ENCODE results near the gene HACD2.

HACD2 gene

DNA sequence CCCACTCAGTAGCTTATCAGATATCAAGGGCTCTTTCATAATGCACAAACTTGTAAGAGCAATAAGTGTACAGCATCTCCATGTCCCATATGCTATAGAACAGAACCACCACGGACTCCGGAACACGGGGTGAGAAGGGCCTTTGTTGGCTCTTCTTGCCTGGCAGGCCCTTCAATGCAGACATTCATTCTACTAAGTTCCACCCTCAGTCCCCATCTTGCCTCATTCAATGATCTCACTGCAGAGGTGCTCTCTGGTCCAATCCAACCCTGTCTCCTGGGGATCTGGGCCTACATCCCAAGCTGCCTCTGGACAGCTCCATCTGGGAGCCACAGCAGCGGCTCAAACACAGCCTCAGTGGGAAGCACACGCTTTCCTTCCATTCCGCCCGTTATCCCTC is 16.8 kb downstream of the HACD2 start:
- DNase-seq: no peak

DNA sequence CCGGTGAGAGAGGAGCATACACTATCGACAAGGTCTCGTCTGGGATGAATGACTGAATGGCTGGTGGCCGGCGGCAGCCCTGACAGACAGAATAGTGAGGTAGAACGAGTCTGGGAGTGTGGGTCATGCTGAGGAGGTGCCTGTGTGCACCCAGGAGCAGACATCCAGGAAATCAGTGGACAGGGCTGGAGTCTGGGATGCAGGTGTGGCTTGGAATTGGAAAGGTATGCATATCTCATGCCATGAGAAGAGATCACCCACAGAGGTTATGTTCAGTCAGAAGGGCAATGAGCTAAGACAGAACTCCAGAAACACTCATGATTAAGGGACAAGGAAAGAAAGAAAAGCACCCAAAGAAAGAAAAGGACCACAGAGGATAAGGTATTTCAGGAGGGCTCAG is 20.8 kb downstream of the HACD2 start:
- DNase-seq: no peak

GRCh38 chr3:123562547-123562946 is 22.3 kb downstream of the HACD2 start:
- DNase-seq: no peak

DNA sequence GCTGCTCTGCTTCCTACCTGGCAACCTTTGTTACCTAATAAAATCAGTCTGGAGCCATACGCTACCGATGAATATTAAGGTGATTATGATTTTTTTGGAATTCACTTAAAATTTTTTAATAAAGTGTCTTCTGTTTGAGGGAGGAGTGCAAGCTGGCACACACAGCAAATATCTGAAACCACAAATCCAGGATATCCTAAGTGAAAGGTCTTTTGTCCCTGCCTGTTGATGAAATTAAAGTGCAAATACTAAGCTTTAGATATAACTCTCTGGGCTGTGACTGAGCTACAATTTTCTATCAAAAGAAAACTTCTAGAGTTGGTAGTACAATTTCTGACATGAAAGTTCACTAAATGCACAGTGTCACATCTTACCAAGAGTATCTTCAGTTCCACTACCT is 23.7 kb downstream of the HACD2 start:
- DNase-seq: no peak

- peak; percentile 22 for DNase-seq
Measured at GRCh38 chr3:123559040-123559861, 25.6 kb downstream of the HACD2 start.

DNA sequence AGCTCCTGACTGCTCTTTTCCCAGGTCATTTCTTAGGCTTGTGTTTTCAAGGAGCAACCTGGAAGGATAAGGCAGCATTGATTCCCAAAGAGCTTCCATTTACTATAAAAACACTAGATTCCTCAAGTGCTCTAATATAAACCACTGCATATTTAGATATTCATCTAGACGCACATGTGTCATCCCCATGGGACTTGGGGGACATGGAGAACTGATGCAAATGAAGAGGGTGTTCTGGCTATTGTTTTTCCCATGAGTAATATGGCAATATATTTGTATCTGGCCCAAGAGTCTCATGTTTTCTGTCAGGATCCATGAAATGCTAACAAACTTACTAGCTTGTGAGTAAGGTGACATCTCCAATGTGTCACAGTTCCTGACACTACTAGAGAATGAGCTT is 31.3 kb downstream of the HACD2 start:
- DNase-seq: no peak

- DNase-seq: no peak
Measured at GRCh38 chr3:123552768-123553167, 32.1 kb downstream of the HACD2 start.

DNA sequence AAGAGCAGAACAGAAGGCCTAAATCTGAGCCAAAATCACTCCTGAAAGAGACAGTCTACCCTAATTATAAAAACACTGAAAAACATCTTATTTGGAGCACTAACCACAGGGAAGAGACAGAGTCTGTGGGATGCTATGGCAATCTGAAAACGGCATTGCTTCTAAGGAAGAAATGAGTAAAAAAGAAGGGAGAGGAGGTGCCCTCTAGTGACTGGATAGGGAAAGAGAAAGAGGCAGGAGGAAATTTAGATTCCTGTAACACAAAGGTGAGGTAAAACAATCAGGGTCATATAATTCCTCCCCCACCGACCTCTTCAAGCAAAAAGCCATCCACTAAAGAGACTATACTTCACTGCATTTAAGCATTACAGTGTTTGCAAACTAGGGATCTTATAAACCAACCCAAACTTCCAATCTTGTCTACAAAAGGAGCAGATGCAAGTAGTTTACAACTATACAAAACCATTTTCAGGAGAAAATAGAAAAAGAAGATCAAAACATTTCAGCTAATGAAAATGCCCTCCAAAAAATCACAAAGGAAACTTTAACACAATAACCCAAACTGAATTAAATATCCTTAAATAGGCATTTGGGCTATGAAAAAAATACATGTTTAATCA is 32.6 kb downstream of the HACD2 start:
- no peak for DNase-seq

DNA sequence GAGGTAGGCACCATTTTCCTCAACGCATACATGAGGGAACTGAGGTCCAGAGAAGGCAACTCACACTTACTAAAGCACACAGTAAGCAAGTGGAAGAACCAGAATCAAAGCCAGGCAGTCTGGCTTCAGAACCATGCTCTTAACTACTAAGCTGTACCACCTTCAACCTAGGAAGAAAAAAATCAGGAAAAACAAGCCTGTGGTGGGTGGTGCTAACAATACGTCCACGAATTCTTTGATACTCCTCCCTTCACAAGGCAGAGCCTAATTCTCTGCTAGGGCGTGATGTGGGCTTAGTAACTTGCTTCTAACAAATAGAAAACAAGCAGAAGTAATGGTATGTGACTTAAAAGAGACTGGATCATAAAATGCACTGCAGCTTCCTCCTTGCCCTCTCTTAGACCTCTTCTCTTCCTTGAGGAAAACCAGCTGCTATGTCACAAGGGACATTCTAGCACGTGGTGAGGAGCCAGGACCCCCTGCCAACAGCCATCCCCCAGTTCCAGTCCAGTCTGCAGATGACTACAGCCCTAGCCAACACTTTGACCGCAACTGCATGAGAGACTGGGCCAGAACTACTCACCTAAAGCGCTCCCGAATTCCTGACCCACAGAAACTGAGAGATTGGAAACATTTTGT is 36.9 kb downstream of the HACD2 start:
- no peak for DNase-seq

- no peak for DNase-seq
Measured at GRCh38 chr3:123546133-123546755, 38.6 kb downstream of the HACD2 start.

DNA sequence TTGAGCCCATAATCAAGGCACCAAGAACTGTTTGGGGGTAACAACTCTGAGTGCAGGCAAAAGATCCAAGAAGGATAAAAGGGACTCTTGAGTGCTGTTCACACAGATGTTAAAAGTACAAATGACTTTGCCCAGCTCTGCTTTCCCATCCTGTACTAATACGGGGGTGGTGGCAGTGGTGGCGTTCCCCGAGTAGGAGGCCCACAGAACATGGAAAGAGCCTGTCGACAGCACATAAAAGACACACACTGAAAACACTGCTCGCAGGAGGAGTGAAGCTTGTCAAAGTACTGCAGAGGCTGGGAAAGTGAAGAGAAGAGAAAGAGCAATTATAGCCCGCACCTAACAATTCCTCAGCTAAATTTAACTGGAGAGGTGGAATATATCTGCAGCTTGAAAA is 40.9 kb downstream of the HACD2 start:
- no peak for DNase-seq

- no peak for DNase-seq
Measured at GRCh38 chr3:123540285-123540684, 44.6 kb downstream of the HACD2 start.

DNA sequence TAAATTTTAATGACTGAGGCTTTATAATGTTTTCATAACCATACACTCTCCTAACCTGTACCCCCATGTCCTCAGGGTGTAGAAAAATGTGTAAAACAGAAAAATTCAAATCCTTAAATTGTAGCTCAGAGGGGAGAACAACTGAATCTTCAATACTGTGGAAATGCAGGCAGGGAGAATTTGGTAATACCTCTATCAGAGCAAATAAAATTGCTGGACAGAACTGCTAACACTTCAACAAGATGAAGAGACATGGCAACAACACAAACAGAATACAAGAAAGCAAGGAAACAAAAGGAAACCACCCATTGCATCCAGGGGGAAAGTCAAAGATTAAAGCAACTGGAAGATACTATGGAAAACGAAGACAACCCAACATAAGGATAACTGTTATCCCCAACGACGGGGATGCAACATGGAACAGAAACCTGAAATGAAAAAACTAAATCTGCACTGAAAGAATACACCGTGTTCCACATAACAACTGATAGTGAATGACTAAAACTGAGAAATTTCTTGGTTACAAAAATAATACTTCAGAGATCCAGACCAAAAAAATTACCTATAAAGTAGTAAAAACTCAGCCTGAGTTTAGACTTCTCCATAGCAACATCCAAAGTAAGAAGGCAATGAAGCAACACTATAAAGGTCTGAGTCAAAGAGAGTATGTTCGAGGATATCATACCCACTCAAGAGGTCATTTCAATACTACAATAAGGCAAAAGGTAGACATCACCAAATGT is 48.5 kb downstream of the HACD2 start:
- DNase-seq: no peak

GRCh38 chr3:123535580-123535979 is 49.3 kb downstream of the HACD2 start:
- DNase-seq: no peak

- DNase-seq: no peak
Measured at GRCh38 chr3:123534264-123534663, 50.6 kb downstream of the HACD2 start.

DNA sequence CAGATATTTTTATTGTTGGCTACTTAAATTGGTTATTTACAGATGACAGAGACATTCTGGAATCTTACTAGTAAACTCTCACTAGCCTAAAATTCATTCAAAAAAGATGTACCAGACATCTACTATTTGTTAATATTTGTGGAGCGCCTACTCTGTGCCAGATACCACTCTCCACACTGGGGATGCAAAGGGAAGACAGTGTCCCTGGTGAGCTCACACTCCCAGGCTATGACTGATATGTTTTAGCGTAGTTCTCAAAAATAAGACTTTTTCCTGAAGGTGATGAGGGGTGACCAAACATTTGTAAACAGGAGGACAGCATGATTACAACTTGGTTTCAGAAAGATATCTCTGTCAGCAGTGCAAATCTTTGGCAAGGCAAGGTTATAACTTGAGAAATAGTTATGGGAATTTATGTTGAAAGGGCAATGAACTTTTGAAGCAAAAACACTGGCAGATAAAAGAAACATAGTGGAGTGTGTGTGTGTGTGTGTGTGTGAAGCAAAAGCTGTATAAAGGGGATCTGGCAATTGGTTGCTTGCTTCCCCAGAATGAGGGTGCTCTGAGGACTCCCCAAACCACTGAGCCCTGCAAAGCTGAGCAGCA is 51.2 kb downstream of the HACD2 start:
- DNase-seq: no peak

DNA sequence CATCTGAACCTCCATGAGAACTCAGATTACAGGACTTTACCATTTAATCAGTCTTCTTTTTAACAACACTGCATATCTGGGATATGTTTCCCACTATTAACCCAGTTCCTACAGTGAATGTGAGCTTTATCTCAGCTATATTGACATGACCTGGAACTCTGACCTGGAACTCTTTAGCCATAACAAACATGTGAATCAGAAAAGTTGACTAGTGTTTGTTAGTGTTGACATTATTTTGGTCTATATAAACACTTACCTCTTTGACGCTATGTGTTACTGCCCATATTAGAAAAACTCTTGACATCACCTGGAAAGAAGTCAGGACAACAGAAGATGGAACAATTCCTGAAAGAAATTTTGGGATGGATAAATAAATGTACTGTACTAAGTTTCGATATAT is 56.7 kb downstream of the HACD2 start:
- no peak for DNase-seq

- no peak for DNase-seq
Measured at GRCh38 chr3:123527046-123527445, 57.8 kb downstream of the HACD2 start.

DNA sequence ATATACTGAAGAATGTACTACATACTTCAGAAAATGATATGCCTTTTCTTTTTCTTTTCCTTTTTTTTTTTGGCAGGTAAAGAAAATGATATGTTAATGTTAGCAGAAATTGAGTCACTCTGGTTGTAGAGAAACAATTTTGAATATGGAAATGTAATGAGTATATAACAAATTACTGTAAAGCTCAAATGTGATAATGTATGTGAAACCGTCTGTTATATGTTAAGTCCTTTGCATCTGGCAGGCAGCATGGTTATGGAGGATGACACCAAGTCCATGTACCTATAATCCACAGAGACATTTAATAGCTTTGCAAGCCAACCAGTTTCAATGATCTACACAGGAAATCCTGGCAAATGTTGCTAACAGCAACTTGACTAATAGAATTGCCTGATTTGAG is 58.4 kb downstream of the HACD2 start:
- DNase-seq: no peak

DNA sequence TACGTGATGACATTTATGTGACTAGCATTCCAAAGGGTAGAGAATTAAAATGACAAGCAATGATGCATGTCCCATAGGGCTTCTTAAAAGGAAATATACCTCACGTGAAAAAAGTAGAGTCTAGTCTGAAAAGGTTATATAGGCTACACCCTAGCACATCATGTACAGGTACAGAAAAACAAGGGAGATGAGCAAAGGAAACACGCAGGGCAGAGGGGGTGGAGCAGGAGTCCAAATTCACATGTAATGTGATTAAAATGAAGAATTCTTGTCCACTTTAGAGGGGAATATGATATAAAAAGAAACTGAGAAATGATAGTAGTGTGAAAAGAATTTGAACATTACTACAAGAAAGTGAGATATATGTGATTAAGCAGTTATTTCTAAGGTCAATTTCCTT is 59.4 kb downstream of the HACD2 start:
- DNase-seq: no peak

GRCh38 chr3:123524981-123525380 is 59.9 kb downstream of the HACD2 start:
- no peak for DNase-seq

DNA sequence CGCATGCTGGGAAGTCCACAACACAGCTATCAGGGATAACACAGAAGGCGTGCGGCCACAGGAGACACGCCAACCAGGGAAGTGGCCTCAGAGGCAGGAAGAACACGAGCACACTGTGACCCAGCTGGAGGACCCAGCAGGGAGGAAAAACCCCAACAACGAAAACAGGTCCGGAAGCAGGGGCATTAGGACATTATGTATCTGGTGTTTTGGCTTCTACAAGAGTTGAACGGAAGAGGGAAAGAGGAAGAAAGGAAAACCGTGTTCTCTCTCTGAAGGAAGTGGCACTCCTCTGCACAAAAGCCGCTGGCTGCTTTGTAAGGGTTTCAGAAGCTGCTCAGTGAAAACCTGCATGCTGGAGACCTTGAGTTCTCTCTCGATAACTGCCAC is 61.8 kb downstream of the HACD2 start:
- no peak for DNase-seq
